Fibroblast of lung (primary cell): Measurements from ENCODE around the gene SLC7A5.
"Not testable (repeated sequence)": the region's sequence is repeated elsewhere in the genome, so short reads cannot be mapped to it uniquely, and the experiment has no call there.

Experiments
- EZH2 ChIP-seq: IDR thresholded peaks from 2 replicates; pipeline ENCODE4 v1.5.1; 2012; ENCODE audit warnings: low read length, control low read depth, mild to moderate bottlenecking; ENCODE audit errors: missing control alignments
- TF ChIP-seq, protein P1 (sequence below), 2 donors: IDR thresholded peaks in 1 of 2; conservative IDR thresholded peaks in 1 of 2; 1 replicate in 1 of 2; 2 replicates in 1 of 2; pipeline ENCODE4 v1.5.1; 2011 to 2012; ENCODE audit warnings: low read length in 2 of 2, control low read depth in 1 of 2, inconsistent platforms in 1 of 2, low read depth in 1 of 2, mild to moderate bottlenecking in 1 of 2

DNA sequence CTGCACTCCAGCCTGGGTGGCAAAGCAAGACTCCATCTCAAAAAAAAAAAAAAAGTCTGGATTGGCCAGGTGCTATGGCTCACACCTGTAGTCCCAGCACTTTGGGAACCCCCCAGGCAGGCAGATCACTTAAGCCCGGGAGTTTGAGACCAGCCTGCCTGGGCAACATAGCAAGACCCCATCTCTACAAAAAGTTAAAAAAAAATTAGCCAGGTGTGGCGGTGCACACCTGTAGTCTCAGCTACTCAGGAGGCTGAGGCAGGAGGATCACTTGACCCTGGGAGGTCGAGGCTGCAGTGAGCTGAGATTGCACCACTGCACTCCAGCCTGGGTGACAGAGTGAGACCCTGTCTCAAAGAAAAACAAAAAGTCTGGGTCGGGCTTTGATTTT lies 42.9 kb downstream of the SLC7A5 start:
- TF ChIP-seq, protein P1, sequence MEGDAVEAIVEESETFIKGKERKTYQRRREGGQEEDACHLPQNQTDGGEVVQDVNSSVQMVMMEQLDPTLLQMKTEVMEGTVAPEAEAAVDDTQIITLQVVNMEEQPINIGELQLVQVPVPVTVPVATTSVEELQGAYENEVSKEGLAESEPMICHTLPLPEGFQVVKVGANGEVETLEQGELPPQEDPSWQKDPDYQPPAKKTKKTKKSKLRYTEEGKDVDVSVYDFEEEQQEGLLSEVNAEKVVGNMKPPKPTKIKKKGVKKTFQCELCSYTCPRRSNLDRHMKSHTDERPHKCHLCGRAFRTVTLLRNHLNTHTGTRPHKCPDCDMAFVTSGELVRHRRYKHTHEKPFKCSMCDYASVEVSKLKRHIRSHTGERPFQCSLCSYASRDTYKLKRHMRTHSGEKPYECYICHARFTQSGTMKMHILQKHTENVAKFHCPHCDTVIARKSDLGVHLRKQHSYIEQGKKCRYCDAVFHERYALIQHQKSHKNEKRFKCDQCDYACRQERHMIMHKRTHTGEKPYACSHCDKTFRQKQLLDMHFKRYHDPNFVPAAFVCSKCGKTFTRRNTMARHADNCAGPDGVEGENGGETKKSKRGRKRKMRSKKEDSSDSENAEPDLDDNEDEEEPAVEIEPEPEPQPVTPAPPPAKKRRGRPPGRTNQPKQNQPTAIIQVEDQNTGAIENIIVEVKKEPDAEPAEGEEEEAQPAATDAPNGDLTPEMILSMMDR (conservative IDR thresholded peaks at IDR 0.05 in 1 of 2, IDR thresholded peaks at IDR 0.05 in 1 of 2; ENCODE audit: low read depth in 1 of 2, low read length in 2 of 2): not testable (repeated sequence)
- not testable (repeated sequence) for TF ChIP-seq EZH2
